T-helper 2 cell treated with Interferon-gamma antibody and Interleukin-4, amounts not matched to agents 5 μg/mL and 100 μg/mL, for 36 hours (primary cell): ENCODE results near the gene IKBKG.

ENCODE experiments used
- DNase-seq: peaks from one replicate; pipeline ENCODE4 v3.0.0; 2021; ENCODE audit warnings: low spot score
- H3K27ac Mint-ChIP-seq: one replicate; pipeline ENCODE4 v1.8.0; 2021; ENCODE audit warnings: mild to moderate bottlenecking, mixed read lengths
- H3K27me3 Mint-ChIP-seq: one replicate; pipeline ENCODE4 v1.8.0; 2021; ENCODE audit warnings: low read depth, mixed read lengths
- H3K36me3 Mint-ChIP-seq: one replicate; pipeline ENCODE4 v1.8.0; 2021; ENCODE audit warnings: low read depth, mixed read lengths
- H3K4me1 Mint-ChIP-seq: one replicate; pipeline ENCODE4 v1.8.0; 2021; ENCODE audit warnings: low read depth, mixed read lengths
- H3K4me3 Mint-ChIP-seq: one replicate; pipeline ENCODE4 v1.8.0; 2022; ENCODE audit warnings: mild to moderate bottlenecking, moderate library complexity, mixed read lengths
- H3K9me3 Mint-ChIP-seq: one replicate; pipeline ENCODE4 v1.8.0; 2021; ENCODE audit warnings: mixed read lengths

IKBKG gene

DNA sequence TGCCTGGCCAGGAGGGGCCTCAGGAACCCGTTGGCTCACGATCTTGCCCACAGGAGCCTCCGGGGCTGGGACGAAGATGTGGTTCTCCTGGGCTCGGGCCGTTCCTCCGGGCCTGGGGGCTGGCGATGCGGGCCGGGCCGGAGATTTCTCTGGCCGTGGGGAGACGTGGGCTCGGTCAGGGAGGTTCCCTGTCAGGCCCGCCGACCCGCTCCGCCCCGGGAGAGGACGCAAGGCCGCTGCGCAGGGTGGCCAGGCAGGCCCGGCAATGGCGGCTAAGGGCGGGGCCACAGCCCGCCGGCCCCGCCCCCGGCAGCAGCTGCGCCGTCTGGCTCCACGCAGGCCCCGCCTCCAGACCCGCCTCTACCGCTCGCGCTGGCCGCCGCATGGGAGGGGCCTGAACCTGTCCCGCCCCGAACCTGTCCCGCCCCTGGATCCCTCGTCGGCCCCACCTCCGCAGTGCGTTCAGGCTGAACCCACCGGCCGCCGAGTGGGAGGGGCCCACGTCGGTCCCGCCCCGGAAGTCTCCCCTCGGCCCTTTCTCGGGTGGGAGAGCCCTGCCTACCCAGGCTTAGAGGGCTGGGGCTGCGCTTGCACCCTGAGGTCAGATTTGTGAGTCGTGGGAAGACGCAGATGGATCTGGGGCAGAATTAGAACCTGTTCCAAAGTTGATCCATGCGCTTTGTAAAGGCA lies 31.3 kb upstream of the IKBKG start, which contains the start of gene FAM3A:
TSS of gene FAM3A (minus strand) at position 267 of the 690 bp plus-strand sequence. CDS start 460 bp downstream, outside the sequence.
- H3K9me3 Mint-ChIP-seq: no peaks in the 10 kb centered on the region

DNA sequence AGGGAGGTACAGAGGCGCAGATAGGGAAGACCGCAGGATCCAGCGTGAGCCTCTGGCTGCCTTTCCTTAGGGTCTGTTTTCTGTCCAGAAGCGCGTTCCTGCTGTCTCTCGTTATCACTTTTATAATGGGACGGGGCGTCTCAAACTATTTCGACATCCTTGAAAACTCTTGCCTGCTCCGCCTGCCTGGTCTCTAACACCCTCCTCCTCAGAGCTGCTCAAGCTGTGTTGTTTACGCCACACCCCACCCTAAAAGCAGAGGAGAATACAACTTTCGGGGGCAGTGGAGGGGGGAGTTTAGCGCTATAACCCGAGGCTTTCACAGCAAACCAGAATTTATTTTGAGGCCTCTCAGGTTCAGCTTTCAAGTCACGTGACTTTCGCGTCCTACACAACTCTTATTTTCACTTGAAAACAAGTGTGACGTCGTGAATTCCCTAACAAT lies 30.7 kb upstream of the IKBKG start:
- Mint-ChIP-seq H3K4me1 (peaks cover 14% of the 10 kb centered on the region), H3K27ac (peak overlapping the region; percentile 90)

More for the DNA sequence above, 31.3 kb upstream of the IKBKG start, which contains the start of gene FAM3A:
- Mint-ChIP-seq H3K4me3 (peak within 1 kb of the TSS; percentile 87), H3K27me3 (no peaks in the 10 kb centered on the region), H3K36me3 (peaks cover 8% of the 10 kb centered on the region), H3K4me1 (peaks cover 18% of the 10 kb centered on the region), H3K27ac (peak within 1 kb of the TSS; percentile 90)
- peak; percentile 86 for DNase-seq

DNA sequence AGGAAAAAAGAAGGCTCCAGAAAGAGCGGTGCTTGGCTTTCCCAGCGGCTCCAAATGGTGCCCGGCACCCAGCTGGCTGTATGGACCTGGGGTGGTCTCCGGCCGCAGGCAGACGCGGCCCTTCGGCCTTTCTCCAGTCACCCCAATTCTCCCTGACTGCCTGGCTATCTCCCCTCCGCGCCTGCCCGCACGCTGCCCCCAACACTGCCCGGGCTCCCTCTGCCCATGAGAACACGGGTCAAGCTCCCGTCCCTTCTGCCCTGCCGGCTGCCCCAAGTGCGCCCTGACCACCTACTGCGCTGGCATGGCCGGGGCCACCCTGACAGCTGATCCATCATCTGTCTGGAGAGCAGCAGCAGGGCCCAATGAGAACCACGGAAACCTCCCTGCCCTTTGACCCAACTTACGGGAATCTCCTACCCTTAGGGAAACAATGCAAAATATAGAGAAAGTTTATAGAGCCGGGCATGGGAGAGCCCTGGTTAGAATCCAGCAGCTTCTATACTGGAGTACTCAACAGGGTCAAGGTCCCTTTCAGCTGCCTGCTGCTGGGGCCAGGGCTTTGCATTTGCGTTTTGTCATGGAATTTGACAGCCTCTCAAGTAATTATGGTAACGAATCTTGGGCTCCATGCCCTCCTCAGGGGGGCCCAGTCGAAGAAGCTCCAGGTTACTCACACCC lies 30.2 kb upstream of the IKBKG start:
- no peak overlapping the region for H3K27ac Mint-ChIP-seq

More for the DNA sequence above, 30.7 kb upstream of the IKBKG start:
- peak overlapping the region; percentile 86 for H3K4me3 Mint-ChIP-seq
- H3K36me3 Mint-ChIP-seq: peaks cover 5% of the 10 kb centered on the region
- H3K27me3 Mint-ChIP-seq: no peaks in the 10 kb centered on the region
- no peak for DNase-seq
- H3K9me3 Mint-ChIP-seq: no peaks in the 10 kb centered on the region

DNA sequence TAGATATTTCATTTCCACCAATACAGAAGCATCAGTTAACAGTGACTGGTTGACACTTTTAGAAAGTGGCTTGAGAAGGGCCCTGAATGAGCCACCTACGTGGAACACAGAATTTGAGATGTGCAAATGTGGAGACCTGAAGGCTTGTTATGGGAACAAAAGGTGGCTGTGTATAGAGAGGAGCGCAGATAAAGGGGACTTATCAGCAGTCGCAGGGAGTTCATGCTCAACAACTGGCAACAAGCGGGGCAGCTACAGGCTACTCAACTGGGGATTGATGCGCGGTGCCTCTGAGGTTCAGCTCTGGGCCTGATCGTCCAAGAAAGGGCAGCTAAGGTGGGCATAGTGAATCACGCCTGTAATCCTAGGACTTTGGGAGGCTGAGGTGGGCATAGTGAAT lies 28.0 kb upstream of the IKBKG start:
- Mint-ChIP-seq H3K9me3 (no peaks in the 10 kb centered on the region), H3K27me3 (no peaks in the 10 kb centered on the region), H3K4me3 (no peak overlapping the region), H3K4me1 (peaks cover 7% of the 10 kb centered on the region), H3K36me3 (no peaks in the 10 kb centered on the region), H3K27ac (no peak overlapping the region)
- no peak for DNase-seq

More for the DNA sequence above, 30.2 kb upstream of the IKBKG start:
- Mint-ChIP-seq H3K27me3 (no peaks in the 10 kb centered on the region), H3K4me3 (no peak overlapping the region), H3K4me1 (peaks cover 12% of the 10 kb centered on the region), H3K9me3 (no peaks in the 10 kb centered on the region), H3K36me3 (peaks cover 5% of the 10 kb centered on the region)
- DNase-seq: no peak

DNA sequence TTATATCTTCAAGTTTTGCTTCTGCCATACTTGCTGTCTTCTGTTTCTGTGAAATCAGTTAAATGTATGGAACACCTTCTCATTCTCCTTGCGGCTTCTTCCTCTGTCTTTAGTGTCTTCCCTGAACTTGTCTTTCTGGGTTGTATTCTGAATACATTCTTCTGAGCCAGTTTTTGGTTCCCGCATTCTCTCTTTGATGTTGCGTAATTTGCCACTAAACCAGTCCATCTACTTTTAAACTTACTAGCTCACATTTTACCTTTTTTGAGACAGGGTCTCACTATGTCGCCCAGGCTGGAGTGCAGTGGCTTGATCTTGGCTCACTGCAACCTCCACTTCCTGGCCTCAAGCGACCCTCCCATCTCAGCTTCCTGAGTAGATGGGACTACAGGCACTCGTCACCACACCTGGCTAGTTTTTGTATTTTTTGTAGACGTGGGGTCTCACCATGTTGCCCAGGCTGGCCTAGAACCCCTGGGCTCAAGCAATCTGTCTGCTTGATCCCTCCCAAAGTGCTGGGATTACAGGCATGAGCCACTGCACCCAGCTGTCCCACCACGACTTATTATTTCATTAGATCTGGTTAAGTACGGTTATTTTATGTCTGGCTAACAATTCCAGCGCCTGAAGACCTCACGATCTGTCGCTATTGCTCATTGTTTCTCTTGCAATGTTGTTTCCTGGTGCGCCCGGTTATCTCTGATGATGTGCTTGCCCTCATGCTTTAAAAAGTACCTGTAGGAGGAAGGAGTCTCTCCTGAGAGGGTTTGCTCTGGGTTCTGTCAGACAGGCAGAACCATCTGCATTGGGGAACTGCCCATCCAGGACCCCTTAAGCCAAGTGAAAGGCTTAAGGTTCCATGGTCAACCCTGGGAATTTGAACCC lies 21.6 kb upstream of the IKBKG start:
- H3K4me3 Mint-ChIP-seq: peak overlapping the region; percentile 21
- H3K4me1 Mint-ChIP-seq: peaks cover 14% of the 10 kb centered on the region
- H3K27ac Mint-ChIP-seq: peak overlapping the region; percentile 20
- no peaks in the 10 kb centered on the region for H3K9me3 Mint-ChIP-seq
- no peaks in the 10 kb centered on the region for H3K36me3 Mint-ChIP-seq
- H3K27me3 Mint-ChIP-seq: no peaks in the 10 kb centered on the region
- no peak for DNase-seq

DNA sequence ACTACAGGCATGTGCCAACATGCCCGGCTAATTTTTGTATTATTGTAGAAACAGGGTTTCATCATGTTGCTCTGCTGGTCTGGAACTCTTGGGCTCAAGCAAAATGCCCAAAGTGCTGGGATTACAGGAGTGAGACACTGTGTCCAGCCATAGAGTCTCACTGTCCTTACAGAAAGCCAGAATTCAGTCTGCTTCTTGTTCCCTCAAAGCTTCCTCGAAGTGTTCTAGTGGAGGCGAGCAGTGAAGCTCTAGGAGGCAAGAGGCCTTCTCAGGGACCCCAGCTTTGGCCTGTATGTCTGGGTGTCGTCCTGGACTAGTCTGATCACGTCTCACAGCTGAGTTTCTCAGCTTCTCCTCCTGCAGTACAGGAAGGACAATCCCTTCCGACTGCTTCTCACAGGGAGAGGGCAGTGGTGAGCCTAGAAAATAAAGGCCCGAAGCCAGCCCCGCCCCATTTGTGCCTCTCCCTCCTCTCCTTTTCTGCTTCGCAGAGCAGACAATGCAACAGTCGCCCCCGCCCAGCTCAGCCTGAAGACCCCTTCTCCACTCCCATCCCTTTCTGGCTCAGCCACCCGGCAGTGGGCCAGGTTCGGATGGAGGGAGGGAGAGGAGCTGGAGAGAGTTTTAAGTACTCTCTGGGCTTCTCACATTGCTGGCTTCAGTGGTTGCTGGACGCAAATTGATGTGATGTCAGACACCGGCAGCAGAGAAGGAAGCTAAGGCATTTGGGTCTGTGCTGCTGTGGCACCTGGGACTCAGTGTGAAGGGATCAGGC lies 20.3 kb upstream of the IKBKG start:
- H3K27me3 Mint-ChIP-seq: no peaks in the 10 kb centered on the region
- H3K4me1 Mint-ChIP-seq: peaks cover 14% of the 10 kb centered on the region
- H3K4me3 Mint-ChIP-seq: peak overlapping the region; percentile 42
- peak overlapping the region; percentile 67 for H3K27ac Mint-ChIP-seq
- no peaks in the 10 kb centered on the region for H3K9me3 Mint-ChIP-seq
- peak; percentile 54 for DNase-seq
- no peaks in the 10 kb centered on the region for H3K36me3 Mint-ChIP-seq

DNA sequence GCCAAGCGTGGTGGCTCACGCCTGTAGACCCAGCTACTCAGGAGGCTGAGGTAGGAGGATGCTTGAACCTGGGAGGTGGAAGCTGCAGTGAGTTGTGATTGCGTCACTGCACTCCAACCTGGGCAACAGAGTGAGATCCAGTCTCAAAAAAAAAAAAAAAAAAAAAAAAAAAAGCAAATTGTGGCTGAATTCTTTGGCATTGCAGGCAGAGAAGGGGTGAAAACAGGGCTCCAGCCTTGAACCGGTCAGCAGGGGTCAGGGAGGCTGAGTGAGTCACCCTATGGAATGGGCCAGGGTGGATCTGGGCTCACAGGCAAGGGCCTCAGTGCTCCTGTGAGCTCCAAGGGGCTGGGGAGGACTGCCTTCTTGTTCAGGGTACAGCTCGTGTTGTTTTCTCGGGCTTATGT lies 18.2 kb upstream of the IKBKG start:
- peaks cover 14% of the 10 kb centered on the region for H3K4me1 Mint-ChIP-seq
- H3K36me3 Mint-ChIP-seq: peaks cover 6% of the 10 kb centered on the region
- DNase-seq: no peak
- H3K4me3 Mint-ChIP-seq: no peak overlapping the region
- H3K9me3 Mint-ChIP-seq: no peaks in the 10 kb centered on the region
- H3K27ac Mint-ChIP-seq: no peak overlapping the region
- H3K27me3 Mint-ChIP-seq: no peaks in the 10 kb centered on the region

DNA sequence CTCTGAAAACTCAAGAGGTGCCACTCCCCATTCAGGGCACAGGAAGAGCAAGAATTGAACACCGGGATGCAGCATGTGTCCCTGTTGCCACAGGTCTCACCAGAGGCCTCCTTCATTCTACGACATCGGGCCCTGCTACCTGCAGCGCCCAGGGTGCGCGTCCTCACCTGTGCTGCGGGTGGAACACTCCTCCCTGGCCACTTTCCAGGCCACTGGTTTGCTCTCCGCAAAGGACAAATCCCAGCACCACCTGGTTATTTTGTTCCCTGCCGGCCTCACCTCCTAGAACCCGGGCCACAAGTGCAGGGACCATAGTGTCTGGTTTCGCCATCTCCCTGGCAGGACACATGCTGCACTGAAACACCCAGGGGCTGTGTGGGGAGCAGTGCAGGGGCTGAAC lies 17.1 kb upstream of the IKBKG start:
- Mint-ChIP-seq H3K27me3 (no peaks in the 10 kb centered on the region), H3K27ac (no peak overlapping the region), H3K9me3 (no peaks in the 10 kb centered on the region)

DNA sequence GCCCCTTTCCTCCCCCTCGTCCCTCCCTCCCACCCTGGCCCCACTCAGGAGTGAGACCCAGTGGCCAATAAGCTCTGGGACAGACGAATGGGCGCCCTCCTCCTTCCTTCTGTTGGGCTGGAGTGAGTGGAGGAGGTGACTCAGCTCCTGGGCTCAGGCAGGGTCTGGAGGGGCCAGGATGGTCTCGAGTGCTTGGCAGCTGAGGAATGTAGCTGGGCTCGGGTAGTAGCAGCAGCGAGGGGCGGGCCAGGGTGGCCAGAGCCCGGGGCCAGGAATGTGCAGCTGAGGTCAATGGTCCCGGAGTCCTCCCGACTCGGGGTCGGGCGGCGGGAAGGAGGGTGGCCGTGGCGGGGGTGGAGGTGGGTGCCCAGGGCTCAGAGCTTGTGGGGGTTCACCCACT lies 15.8 kb upstream of the IKBKG start:
- H3K4me3 Mint-ChIP-seq: no peak overlapping the region
- peaks cover 11% of the 10 kb centered on the region for H3K36me3 Mint-ChIP-seq
- H3K9me3 Mint-ChIP-seq: no peaks in the 10 kb centered on the region
- no peaks in the 10 kb centered on the region for H3K27me3 Mint-ChIP-seq
- no peak for DNase-seq
- no peak overlapping the region for H3K27ac Mint-ChIP-seq
- peaks cover 3% of the 10 kb centered on the region for H3K4me1 Mint-ChIP-seq

More for the DNA sequence above, 17.1 kb upstream of the IKBKG start:
- DNase-seq: no peak
- H3K4me3 Mint-ChIP-seq: no peak overlapping the region
- H3K36me3 Mint-ChIP-seq: peaks cover 10% of the 10 kb centered on the region
- H3K4me1 Mint-ChIP-seq: peaks cover 14% of the 10 kb centered on the region

DNA sequence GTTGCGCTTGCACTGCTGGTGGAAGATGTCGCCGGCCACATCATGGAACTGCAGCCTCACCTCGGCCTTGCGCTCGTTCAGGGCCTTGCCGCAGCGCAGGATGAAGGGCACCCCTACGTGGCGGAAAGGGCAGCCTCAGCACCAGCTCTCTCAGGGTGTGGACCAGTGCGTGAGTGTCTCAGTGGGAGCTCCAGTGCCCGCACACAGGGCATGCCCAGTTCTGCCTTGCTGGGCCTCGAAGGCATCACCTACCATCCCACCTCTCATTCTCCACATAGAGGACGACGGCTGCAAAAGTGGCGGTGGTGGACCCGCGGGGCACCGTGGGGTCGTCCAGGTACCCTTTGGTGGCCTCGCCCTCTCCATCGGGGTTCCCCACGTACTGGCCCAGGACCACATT lies 14.7 kb upstream of the IKBKG start:
- Mint-ChIP-seq H3K27me3 (no peaks in the 10 kb centered on the region), H3K27ac (no peak overlapping the region), H3K9me3 (no peaks in the 10 kb centered on the region), H3K36me3 (peaks cover 11% of the 10 kb centered on the region), H3K4me3 (no peak overlapping the region), H3K4me1 (no peaks in the 10 kb centered on the region)
- DNase-seq: no peak

DNA sequence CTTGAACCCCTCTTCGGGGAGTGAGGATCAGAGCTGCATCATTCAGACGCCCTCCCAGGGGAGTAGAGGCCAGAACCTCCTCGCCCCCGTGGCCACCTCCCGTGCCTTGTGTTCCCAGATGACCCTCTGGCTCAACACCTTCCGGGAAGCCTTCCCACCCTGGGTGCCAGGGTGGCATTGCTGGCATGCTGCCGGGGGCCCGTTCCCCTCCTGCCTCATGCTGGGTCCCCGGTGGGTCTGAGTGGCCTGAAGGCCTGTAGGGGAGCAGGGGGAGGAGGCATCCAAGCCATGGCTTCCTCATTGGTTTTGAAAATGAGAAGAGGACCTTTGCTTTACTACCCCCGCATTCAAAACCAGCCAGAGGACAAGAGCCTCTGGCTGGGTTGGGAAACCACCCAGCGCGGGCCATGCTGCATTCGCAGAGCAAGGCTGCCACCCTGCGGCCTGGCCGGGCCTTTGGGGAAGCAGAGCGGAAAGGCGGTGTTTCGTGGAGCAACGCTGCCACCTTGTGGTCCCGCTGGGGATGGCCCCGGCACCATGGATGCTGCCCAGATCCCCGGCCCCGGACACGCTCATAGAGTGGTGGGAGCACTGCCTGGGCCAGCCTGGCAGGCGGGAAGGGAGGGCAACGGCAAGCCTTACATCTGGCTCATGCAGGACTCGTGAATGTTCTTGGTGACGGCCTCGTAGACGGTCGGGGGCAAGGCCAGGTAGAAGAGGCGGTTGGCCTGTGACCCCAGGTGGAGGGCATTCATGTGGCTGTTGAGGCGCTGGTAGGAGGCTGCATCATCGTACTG lies 12.7 kb upstream of the IKBKG start:
- Mint-ChIP-seq H3K27me3 (no peaks in the 10 kb centered on the region), H3K4me3 (no peak overlapping the region), H3K4me1 (no peaks in the 10 kb centered on the region), H3K9me3 (no peaks in the 10 kb centered on the region), H3K36me3 (peaks cover 14% of the 10 kb centered on the region), H3K27ac (peak overlapping the region; percentile 49)
- DNase-seq: peak; percentile 79

DNA sequence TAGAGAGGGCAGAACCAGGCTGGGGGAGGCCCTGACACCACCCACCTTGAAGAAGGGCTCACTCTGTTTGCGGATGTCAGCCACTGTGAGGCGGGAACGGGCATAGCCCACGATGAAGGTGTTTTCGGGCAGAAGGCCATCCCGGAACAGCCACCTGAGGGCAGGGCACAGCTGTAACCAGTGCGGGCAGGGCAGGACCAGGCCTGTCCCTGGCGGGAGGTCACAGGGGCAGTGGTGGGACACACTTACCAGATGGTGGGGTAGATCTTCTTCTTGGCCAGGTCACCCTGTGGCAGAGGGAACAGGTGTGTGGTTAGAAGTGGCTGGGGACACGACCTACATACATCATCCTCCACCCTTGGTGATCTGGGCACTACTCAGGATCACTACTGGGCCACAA lies 11.5 kb upstream of the IKBKG start:
- no peaks in the 10 kb centered on the region for H3K4me1 Mint-ChIP-seq
- no peak for DNase-seq
- peaks cover 14% of the 10 kb centered on the region for H3K36me3 Mint-ChIP-seq
- H3K27ac Mint-ChIP-seq: no peak overlapping the region
- H3K4me3 Mint-ChIP-seq: no peak overlapping the region
- H3K9me3 Mint-ChIP-seq: no peaks in the 10 kb centered on the region
- no peaks in the 10 kb centered on the region for H3K27me3 Mint-ChIP-seq
